Trophoblast cell (in vitro differentiated cells and primary cell): ENCODE measurements around the gene TSPAN9.

Experiments used
- DNase-seq, 2 donors: peaks; one replicate each; pipeline ENCODE4 v3.0.0-alpha.2; 2016
- H2AFZ ChIP-seq: 2 replicates; pipeline ENCODE4 v1.6.1; 2013; ENCODE audit warnings: low read length, moderate library complexity, mild to moderate bottlenecking; ENCODE audit not compliant: insufficient read depth, poor library complexity
- H2AK5ac ChIP-seq: 2 replicates; pipeline ENCODE4 v1.6.1; 2013; ENCODE audit warnings: mild to moderate bottlenecking, low read length
- H2BK120ac ChIP-seq: 2 replicates; pipeline ENCODE4 v1.6.1; 2013; ENCODE audit warnings: low read length, mild to moderate bottlenecking, moderate library complexity; ENCODE audit not compliant: insufficient read depth, poor library complexity
- H2BK12ac ChIP-seq: 2 replicates; pipeline ENCODE4 v1.6.1; 2013; ENCODE audit warnings: mild to moderate bottlenecking, low read length, moderate library complexity
- H2BK5ac ChIP-seq: 2 replicates; pipeline ENCODE4 v1.6.1; 2013; ENCODE audit warnings: low read length, low read depth, moderate library complexity, mild to moderate bottlenecking; ENCODE audit not compliant: poor library complexity
- H3K14ac ChIP-seq: 2 replicates; pipeline ENCODE4 v1.6.1; 2013; ENCODE audit warnings: mild to moderate bottlenecking, low read length
- H3K18ac ChIP-seq: 2 replicates; pipeline ENCODE4 v1.6.1; 2013; ENCODE audit warnings: mild to moderate bottlenecking, low read length
- H3K23ac ChIP-seq: 2 replicates; pipeline ENCODE4 v1.6.1; 2013; ENCODE audit warnings: low read length
- H3K27ac ChIP-seq: 2 replicates; pipeline ENCODE4 v1.5.1; 2013; ENCODE audit warnings: low read depth, mild to moderate bottlenecking, inconsistent platforms, low read length, moderate library complexity
- H3K27me3 ChIP-seq: 2 replicates; pipeline ENCODE4 v1.6.1; 2013; ENCODE audit warnings: inconsistent platforms, mild to moderate bottlenecking, low read length, moderate library complexity; ENCODE audit not compliant: insufficient read depth
- H3K36me3 ChIP-seq, 2 experiments: 1 replicate in 1 of 2; 2 replicates in 1 of 2; pipeline ENCODE4 v1.6.1; 2013; ENCODE audit warnings: low read length in 2 of 2, mild to moderate bottlenecking in 2 of 2, moderate library complexity in 1 of 2; ENCODE audit not compliant: insufficient read depth in 2 of 2, control insufficient read depth in 1 of 2
- H3K4ac ChIP-seq: 2 replicates; pipeline ENCODE4 v1.6.1; 2013; ENCODE audit warnings: low read depth, mild to moderate bottlenecking, low read length, moderate library complexity
- H3K4me1 ChIP-seq, 2 experiments: 1 replicate in 1 of 2; 2 replicates in 1 of 2; pipeline ENCODE4 v1.6.1; 2013; ENCODE audit warnings: low read length in 2 of 2, mild to moderate bottlenecking in 2 of 2, moderate library complexity in 1 of 2; ENCODE audit not compliant: insufficient read depth in 2 of 2, control insufficient read depth in 1 of 2
- H3K4me2 ChIP-seq: 2 replicates; pipeline ENCODE4 v1.6.1; 2013; ENCODE audit warnings: inconsistent platforms, mild to moderate bottlenecking, low read length, moderate library complexity
- H3K4me3 ChIP-seq: 2 replicates; pipeline ENCODE4 v1.5.1; 2013; ENCODE audit warnings: mild to moderate bottlenecking, low read depth, low read length, inconsistent platforms
- H3K79me1 ChIP-seq: one replicate; pipeline ENCODE4 v1.6.1; 2013; ENCODE audit warnings: low read length
- H3K79me2 ChIP-seq: 2 replicates; pipeline ENCODE4 v1.6.1; 2013; ENCODE audit warnings: low read length, mild to moderate bottlenecking; ENCODE audit not compliant: control insufficient read depth, insufficient read depth, poor library complexity
- H3K9ac ChIP-seq: 2 replicates; pipeline ENCODE4 v1.6.1; 2013; ENCODE audit warnings: mild to moderate bottlenecking, low read length
- H3K9me3 ChIP-seq: 2 replicates; pipeline ENCODE4 v1.6.1; 2013; ENCODE audit warnings: low read depth, mild to moderate bottlenecking, control low read depth, inconsistent platforms, low read length; ENCODE audit not compliant: insufficient read depth
- H4K12ac ChIP-seq: 2 replicates; pipeline ENCODE4 v1.6.1; 2013; ENCODE audit warnings: low read depth, mild to moderate bottlenecking, low read length, moderate library complexity
- H4K8ac ChIP-seq: 2 replicates; pipeline ENCODE4 v1.6.1; 2013; ENCODE audit warnings: low read depth, mild to moderate bottlenecking, low read length, moderate library complexity
- H4K91ac ChIP-seq: one replicate; pipeline ENCODE4 v1.6.1; 2013; ENCODE audit warnings: low read depth, mild to moderate bottlenecking, low read length, moderate library complexity
- WGBS: extraction: QIAGEN DNeasy Blood & Tissue Kit; methylation state at CpG from one replicate; pipeline ENCODE4 v1.1.7; 2013; ENCODE audit warnings: missing lambda C conversion rate; ENCODE audit not compliant: insufficient read length, insufficient coverage; ENCODE audit errors: extremely low coverage; 5-methylcytosine and 5-hydroxymethylcytosine counted together

TSPAN9 gene

GRCh38 chr12:3279832-3280231 lies 202.7 kb downstream of the TSPAN9 start:
- no peak overlapping the region for H3K4me2 ChIP-seq
- no peak overlapping the region for H3K14ac ChIP-seq
- no peak overlapping the region for H2AK5ac ChIP-seq
- no peak overlapping the region for H4K91ac ChIP-seq
- H3K79me1 ChIP-seq = no peaks in the 10 kb centered on the region
- no peak overlapping the region for H3K23ac ChIP-seq
- H3K4ac ChIP-seq = no peak overlapping the region
- no peak for DNase-seq
- peaks cover 0 to 2% of the 10 kb centered on the region in 2 experiments for H3K4me1 ChIP-seq
- no CpG with 5 or more reads among the region's 8 CpGs for WGBS
- no peak overlapping the region for H3K27ac ChIP-seq
- no peaks in the 10 kb centered on the region for H3K27me3 ChIP-seq
- peaks cover 6 to 8% of the 10 kb centered on the region in 2 experiments for H3K36me3 ChIP-seq
- H4K8ac ChIP-seq = no peak overlapping the region
- no peak overlapping the region for H2BK5ac ChIP-seq
- H2BK12ac ChIP-seq = no peak overlapping the region
- no peak overlapping the region for H4K12ac ChIP-seq
- H3K4me3 ChIP-seq = peak overlapping the region; percentile 23
- H2BK120ac ChIP-seq = no peak overlapping the region
- H2AFZ ChIP-seq = no peak overlapping the region
- no peaks in the 10 kb centered on the region for H3K79me2 ChIP-seq
- no peak overlapping the region for H3K18ac ChIP-seq
- no peak overlapping the region for H3K9ac ChIP-seq
- H3K9me3 ChIP-seq = no peaks in the 10 kb centered on the region

- no peak overlapping the region for H3K4me3 ChIP-seq
- no peak overlapping the region for H2BK12ac ChIP-seq
- peaks cover 0 to 2% of the 10 kb centered on the region in 2 experiments for H3K4me1 ChIP-seq
- no peak overlapping the region for H2AK5ac ChIP-seq
- H3K79me1 ChIP-seq = no peaks in the 10 kb centered on the region
- H4K8ac ChIP-seq = no peak overlapping the region
- no peak overlapping the region for H3K9ac ChIP-seq
- H3K27ac ChIP-seq = no peak overlapping the region
- no peak for DNase-seq
- no peaks in the 10 kb centered on the region for H3K27me3 ChIP-seq
- no peaks in the 10 kb centered on the region for H3K9me3 ChIP-seq
- H3K23ac ChIP-seq = no peak overlapping the region
- no peaks in the 10 kb centered on the region for H3K79me2 ChIP-seq
- no peak overlapping the region for H3K14ac ChIP-seq
- no peak overlapping the region for H2BK5ac ChIP-seq
- H3K36me3 ChIP-seq = peaks cover 6 to 8% of the 10 kb centered on the region in 2 experiments
- H4K91ac ChIP-seq = no peak overlapping the region
- no peak overlapping the region for H4K12ac ChIP-seq
- no peak overlapping the region for H3K18ac ChIP-seq
- no peak overlapping the region for H3K4me2 ChIP-seq
- H2AFZ ChIP-seq = no peak overlapping the region
- no CpG with 5 or more reads among the region's 14 CpGs for whole genome bisulfite sequencing
- H3K4ac ChIP-seq = no peak overlapping the region
- H2BK120ac ChIP-seq = no peak overlapping the region
These were observed 203.8 kb downstream of the TSPAN9 start for GRCh38 chr12:3280967-3281366.

- Histone ChIP-seq H2AK5ac (no peak overlapping the region), H4K12ac (no peak overlapping the region), H3K18ac (no peak overlapping the region), H2BK120ac (no peak overlapping the region), H3K4ac (no peak overlapping the region), H2BK5ac (no peak overlapping the region), H3K9me3 (no peaks in the 10 kb centered on the region), H3K79me2 (no peaks in the 10 kb centered on the region), H3K9ac (no peak overlapping the region), H2AFZ (no peak overlapping the region), H4K91ac (no peak overlapping the region), H3K4me1 (peaks cover 0 to 2% of the 10 kb centered on the region in 2 experiments), H3K23ac (no peak overlapping the region), H3K27me3 (no peaks in the 10 kb centered on the region), H3K27ac (no peak overlapping the region), H3K4me2 (no peak overlapping the region), H3K4me3 (no peak overlapping the region), H2BK12ac (no peak overlapping the region), H3K14ac (no peak overlapping the region), H4K8ac (no peak overlapping the region), H3K36me3 (peaks cover 6 to 8% of the 10 kb centered on the region in 2 experiments), H3K79me1 (no peaks in the 10 kb centered on the region)
- no peak for DNase-seq
- WGBS = no CpG with 5 or more reads among the region's 23 CpGs
These were observed 204.6 kb downstream of the TSPAN9 start for GRCh38 chr12:3281588-3282383.

- Histone ChIP-seq H3K14ac (no peak overlapping the region), H3K9me3 (no peaks in the 10 kb centered on the region), H3K27ac (no peak overlapping the region), H3K79me1 (no peaks in the 10 kb centered on the region), H2AFZ (no peak overlapping the region), H3K4ac (no peak overlapping the region), H4K91ac (no peak overlapping the region), H4K12ac (no peak overlapping the region), H3K4me3 (no peak overlapping the region), H3K36me3 (peaks cover 8% of the 10 kb centered on the region in 2 experiments), H3K23ac (no peak overlapping the region), H2BK12ac (no peak overlapping the region), H2BK120ac (no peak overlapping the region), H3K4me2 (no peak overlapping the region), H3K9ac (no peak overlapping the region), H3K27me3 (no peaks in the 10 kb centered on the region), H3K18ac (no peak overlapping the region), H3K79me2 (no peaks in the 10 kb centered on the region), H3K4me1 (peaks cover 0 to 2% of the 10 kb centered on the region in 2 experiments), H2AK5ac (no peak overlapping the region), H4K8ac (no peak overlapping the region), H2BK5ac (no peak overlapping the region)
- no CpG with 5 or more reads among the region's 8 CpGs for WGBS
- no peak for DNase-seq
These were observed 205.1 kb downstream of the TSPAN9 start for GRCh38 chr12:3282384-3282670.
